Loucy (cell line): ENCODE results near the gene PALS2.
A peak's percentile ranks its signal among the peaks of the same experiment; 100 is the strongest.

Experiments
- H2AFZ ChIP-seq: fragments of 200-600 bp; sonication (generic); 2 replicates; pipeline ENCODE4 v1.6.0; 2016; ENCODE audit warnings: antibody characterized with exemption, mild to moderate bottlenecking, low read length, moderate library complexity
- H3F3A ChIP-seq: fragments of 200-600 bp; 2 replicates; pipeline ENCODE4 v1.6.0; 2016; ENCODE audit warnings: antibody characterized with exemption, low read depth, mild to moderate bottlenecking
- H3K27me3 ChIP-seq: fragments of 200-600 bp; sonication (generic); 2 replicates; pipeline ENCODE4 v1.6.1; 2014; ENCODE audit warnings: low read length, mild to moderate bottlenecking; ENCODE audit not compliant: insufficient read depth, poor library complexity, severe bottlenecking
- H3K36me3 ChIP-seq: fragments of 200-600 bp; sonication (generic); 2 replicates; pipeline ENCODE4 v1.6.1; 2016; ENCODE audit warnings: low read length; ENCODE audit not compliant: insufficient read depth
- H3K4me1 ChIP-seq: fragments of 200-600 bp; sonication (generic); 2 replicates; pipeline ENCODE4 v1.5.1; 2014; ENCODE audit warnings: low read length, mild to moderate bottlenecking; ENCODE audit not compliant: insufficient read depth, poor library complexity, severe bottlenecking
- H3K4me2 ChIP-seq: fragments of 200-600 bp; sonication (generic); 2 replicates; pipeline ENCODE4 v1.6.0; 2014; ENCODE audit warnings: antibody characterized with exemption, low read length, low read depth, mild to moderate bottlenecking; ENCODE audit not compliant: poor library complexity, severe bottlenecking
- H3K4me3 ChIP-seq: fragments of 200-600 bp; sonication (generic); 2 replicates; pipeline ENCODE4 v1.5.1; 2014; ENCODE audit warnings: low read length, mild to moderate bottlenecking, mixed read lengths; ENCODE audit not compliant: poor library complexity, severe bottlenecking
- H3K79me2 ChIP-seq: fragments of 200-600 bp; sonication (generic); 2 replicates; pipeline ENCODE4 v1.6.1; 2014; ENCODE audit warnings: low read length; ENCODE audit not compliant: insufficient read depth
- H3K9ac ChIP-seq: fragments of 200-600 bp; sonication (generic); 2 replicates; pipeline ENCODE4 v1.6.0; 2014; ENCODE audit warnings: mild to moderate bottlenecking, low read depth, low read length, moderate library complexity; ENCODE audit not compliant: poor library complexity, severe bottlenecking
- H3K9me2 ChIP-seq: fragments of 200-600 bp; sonication (generic); replicated peaks from 2 replicates; pipeline ENCODE4 v1.6.1; 2016; ENCODE audit warnings: low read depth, low read length, mixed read lengths
- H3K9me3 ChIP-seq: fragments of 200-600 bp; sonication (generic); 2 replicates; pipeline ENCODE4 v1.6.1; 2014; ENCODE audit warnings: mild to moderate bottlenecking, antibody characterized with exemption, low read length, low read depth; ENCODE audit not compliant: insufficient read depth
- H4K20me1 ChIP-seq: fragments of 200-600 bp; sonication (generic); 2 replicates; pipeline ENCODE4 v1.6.0; 2014; ENCODE audit warnings: antibody characterized with exemption, low read length, mild to moderate bottlenecking; ENCODE audit not compliant: insufficient read depth, poor library complexity, severe bottlenecking
- EZH2phosphoT487 ChIP-seq: fragments of 200-600 bp; IDR thresholded peaks from 2 replicates; pipeline ENCODE4 v1.6.1; 2018; ENCODE audit warnings: antibody characterized with exemption, mild to moderate bottlenecking, moderate library complexity, borderline replicate concordance
- TF ChIP-seq, protein P1 (sequence below): fragments of 200-600 bp; sonication (generic); conservative IDR thresholded peaks from 2 replicates; pipeline ENCODE4 v1.5.1; 2014; ENCODE audit warnings: mild to moderate bottlenecking, antibody characterized with exemption, low read length

PALS2 gene

DNA sequence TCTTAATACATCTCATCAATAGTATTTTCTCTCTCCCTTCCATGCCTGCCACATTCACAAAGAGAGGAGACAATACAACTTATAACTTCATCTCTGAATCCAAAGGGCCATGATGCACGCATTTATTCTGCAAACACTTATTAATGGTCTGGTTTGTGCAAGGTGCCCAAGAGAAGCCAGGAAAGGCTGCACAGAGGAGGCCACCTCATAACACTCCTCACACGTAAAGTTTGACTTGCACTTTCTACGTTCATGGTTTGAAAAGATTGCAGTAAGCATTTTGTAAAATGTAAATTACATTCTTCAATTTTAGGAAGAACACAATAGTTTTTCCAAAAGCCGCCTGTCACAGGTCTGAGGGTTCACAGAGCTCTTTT lies 1.2 kb upstream of the PALS2 start:
- peaks cover 25% of the 10 kb centered on the region for H4K20me1 ChIP-seq
- H3K4me1 ChIP-seq: peaks cover 35% of the 10 kb centered on the region
- no peaks in the 10 kb centered on the region for H3K9me2 ChIP-seq
- H3K27me3 ChIP-seq: peaks cover 42% of the 10 kb centered on the region
- H3K36me3 ChIP-seq: no peaks in the 10 kb centered on the region
- no peaks in the 10 kb centered on the region for H3F3A ChIP-seq
- no peak overlapping the region for H2AFZ ChIP-seq
- H3K79me2 ChIP-seq: peaks cover 31% of the 10 kb centered on the region
- TF ChIP-seq, protein P1, sequence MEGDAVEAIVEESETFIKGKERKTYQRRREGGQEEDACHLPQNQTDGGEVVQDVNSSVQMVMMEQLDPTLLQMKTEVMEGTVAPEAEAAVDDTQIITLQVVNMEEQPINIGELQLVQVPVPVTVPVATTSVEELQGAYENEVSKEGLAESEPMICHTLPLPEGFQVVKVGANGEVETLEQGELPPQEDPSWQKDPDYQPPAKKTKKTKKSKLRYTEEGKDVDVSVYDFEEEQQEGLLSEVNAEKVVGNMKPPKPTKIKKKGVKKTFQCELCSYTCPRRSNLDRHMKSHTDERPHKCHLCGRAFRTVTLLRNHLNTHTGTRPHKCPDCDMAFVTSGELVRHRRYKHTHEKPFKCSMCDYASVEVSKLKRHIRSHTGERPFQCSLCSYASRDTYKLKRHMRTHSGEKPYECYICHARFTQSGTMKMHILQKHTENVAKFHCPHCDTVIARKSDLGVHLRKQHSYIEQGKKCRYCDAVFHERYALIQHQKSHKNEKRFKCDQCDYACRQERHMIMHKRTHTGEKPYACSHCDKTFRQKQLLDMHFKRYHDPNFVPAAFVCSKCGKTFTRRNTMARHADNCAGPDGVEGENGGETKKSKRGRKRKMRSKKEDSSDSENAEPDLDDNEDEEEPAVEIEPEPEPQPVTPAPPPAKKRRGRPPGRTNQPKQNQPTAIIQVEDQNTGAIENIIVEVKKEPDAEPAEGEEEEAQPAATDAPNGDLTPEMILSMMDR: no peak
- TF ChIP-seq EZH2phosphoT487: no peak
- H3K4me2 ChIP-seq: peak overlapping the region; percentile 81
- no peaks in the 10 kb centered on the region for H3K9me3 ChIP-seq
- H3K9ac ChIP-seq: no peak overlapping the region
- peak overlapping the region; percentile 76 for H3K4me3 ChIP-seq

DNA sequence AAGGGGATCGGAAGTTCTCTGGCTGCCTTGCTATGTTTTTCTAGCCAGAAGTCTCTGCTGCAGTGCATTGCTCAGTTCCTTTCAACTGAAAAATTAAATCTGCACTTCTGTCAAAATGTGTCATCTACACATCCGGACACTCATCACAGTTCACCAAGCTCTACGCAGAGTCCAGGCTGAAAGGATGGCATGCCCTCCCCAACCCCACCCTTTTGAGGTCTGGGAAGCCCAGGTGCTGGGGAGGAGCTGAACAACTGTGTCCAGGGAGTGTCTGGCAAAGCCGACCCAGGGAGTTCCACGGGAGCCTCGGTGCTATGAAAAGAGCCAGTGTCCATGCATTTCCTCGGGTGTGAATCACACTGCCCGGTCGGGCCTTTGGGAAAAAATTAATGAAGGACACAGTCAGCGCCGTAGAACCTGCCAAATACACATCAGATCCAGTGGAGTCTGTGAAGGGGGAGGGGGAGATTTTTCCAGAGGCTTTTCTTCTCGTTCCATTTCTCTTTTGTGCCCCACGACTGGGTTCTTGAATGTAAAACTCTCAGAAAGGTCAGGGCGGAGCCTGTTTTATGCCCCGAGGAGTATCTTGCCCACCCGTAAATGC lies 757 bp upstream of the PALS2 start:
- Histone ChIP-seq H3K36me3 (no peaks in the 10 kb centered on the region), H3K9ac (peak overlapping the region; percentile 44), H4K20me1 (peaks cover 30% of the 10 kb centered on the region), H3K4me1 (peaks cover 40% of the 10 kb centered on the region), H3K4me3 (peak overlapping the region; percentile 76), H3K27me3 (peaks cover 42% of the 10 kb centered on the region), H2AFZ (peak overlapping the region; percentile 77), H3K79me2 (peaks cover 36% of the 10 kb centered on the region), H3K9me3 (no peaks in the 10 kb centered on the region), H3K4me2 (peak overlapping the region; percentile 81), H3K9me2 (no peaks in the 10 kb centered on the region), H3F3A (no peaks in the 10 kb centered on the region)
- TF ChIP-seq, protein P1: no peak

DNA sequence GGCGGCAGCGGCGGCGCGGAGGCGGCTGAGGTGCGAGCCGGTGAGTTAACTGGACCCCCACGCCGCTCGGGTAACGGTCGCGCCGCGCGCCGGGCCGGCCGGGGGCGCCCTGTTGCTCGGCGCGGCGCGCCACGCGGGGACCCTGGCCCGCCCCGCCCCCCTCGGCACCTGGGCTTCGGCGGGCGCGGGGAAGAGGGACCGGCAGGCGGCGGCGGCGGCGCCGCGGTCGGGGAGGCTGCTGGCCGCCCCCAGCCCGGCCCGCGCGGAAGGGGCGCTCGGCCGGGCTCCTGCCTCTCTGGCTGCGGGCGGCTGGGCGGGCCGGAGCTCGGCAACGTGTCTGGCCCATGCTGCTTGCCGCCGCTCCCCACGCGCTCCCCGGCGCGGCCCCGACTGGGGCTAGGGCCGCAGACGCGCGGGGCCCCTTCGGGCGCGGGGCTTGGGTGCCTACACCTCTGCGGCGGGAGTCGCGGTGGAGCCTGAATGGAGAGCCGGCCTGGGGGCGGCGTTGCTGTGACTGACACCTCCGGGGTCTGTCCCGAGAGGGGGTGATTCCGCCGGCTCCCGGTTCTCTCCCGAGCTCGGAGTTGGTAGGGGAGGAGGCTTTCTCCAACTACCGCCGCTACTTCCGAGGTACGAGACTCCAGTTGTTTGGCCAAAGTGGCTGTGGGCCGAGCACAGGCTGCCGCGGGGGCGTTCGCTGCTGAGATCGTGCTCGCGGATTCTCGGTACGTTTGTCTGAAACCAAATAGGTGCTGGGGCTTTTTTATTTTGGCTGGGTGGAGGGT lies 494 bp downstream of the PALS2 start:
- Histone ChIP-seq H3K27me3 (peaks cover 36% of the 10 kb centered on the region), H3K4me1 (peaks cover 52% of the 10 kb centered on the region), H3K4me2 (peak overlapping the region; percentile 84), H4K20me1 (peaks cover 41% of the 10 kb centered on the region), H2AFZ (peak overlapping the region; percentile 86), H3K36me3 (no peaks in the 10 kb centered on the region), H3K4me3 (peak overlapping the region; percentile 93), H3K9me3 (no peaks in the 10 kb centered on the region), H3K9ac (peak overlapping the region; percentile 74), H3K79me2 (peaks cover 49% of the 10 kb centered on the region), H3K9me2 (no peaks in the 10 kb centered on the region), H3F3A (no peaks in the 10 kb centered on the region)
- TF ChIP-seq EZH2phosphoT487: no peak
- TF ChIP-seq, protein P1: no peak
